HL-60/S4 (cell line): ENCODE data around the gene ARHGEF38.
"Not testable (repeated sequence)": the region's sequence is repeated elsewhere in the genome, so short reads cannot be mapped to it uniquely, and the experiment has no call there.

Experiments used
- in situ Hi-C: fragments of 300-500 bp; cut with MboI; formaldehyde crosslinking; loops from 2 replicates; pipeline ENCODE4 v1.14.3; 2022; ENCODE audit warnings: low sequenced_read_pairs

Gene ARHGEF38

DNA sequence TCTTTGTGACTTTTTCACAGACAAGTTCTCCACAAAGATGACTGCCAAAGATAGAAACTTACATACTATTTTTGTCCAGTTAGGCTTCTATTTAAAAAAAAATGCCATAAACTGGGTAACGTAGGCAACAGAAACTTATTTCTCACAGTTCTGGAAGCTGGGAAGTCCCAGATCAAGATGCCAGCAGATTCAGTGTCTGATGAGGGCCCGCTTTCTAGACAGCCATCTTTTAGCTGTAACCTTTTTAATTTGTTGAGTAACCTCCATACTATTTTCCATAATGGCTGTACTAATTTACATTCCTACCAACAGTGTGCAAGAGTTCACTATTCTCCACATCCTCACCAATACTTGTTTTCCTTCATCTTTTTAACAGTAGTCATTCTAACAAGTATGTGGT, 55.5 kb downstream of the ARHGEF38 start:
- in situ Hi-C loops = no loop called here

DNA sequence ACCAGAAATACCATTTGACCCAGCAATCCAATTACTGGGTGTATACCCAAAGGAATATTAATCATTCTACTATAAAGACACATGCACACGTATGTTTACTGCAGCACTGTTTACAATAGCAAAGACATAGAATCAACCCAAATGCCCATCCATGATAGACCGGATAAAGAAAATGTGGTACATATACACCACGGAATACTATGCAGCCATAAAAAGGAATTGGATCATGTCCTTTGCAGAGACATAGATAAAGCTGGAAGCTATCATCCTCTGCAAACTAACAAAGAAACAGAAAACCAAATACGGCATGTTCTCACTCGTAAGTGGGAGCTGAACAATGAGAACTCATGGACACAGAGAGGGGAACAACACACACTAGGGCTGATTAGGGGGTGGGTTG, 57.4 kb downstream of the ARHGEF38 start:
- in situ Hi-C loops = not testable (repeated sequence)

DNA sequence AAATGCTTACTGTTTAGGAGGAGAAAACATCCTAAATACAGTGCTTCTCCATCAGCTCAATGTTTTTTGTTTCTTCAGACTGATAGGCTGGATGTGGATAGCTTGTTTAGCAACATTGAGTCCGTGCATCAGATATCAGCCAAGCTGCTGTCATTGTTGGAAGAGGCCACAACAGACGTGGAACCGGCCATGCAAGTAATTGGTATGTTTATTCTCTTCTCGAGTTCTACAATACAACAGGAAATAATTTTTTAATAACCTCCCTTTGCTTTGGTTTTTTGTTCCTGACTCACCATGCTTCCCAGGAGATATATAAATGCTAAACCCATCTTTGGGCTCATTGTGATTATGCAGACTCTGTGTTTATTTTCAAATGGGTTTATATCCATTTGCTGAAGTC, 60.9 kb downstream of the ARHGEF38 start:
- in situ Hi-C loops = no loop called here

GRCh38 chr4:105619188-105619931, 66.9 kb downstream of the ARHGEF38 start:
- in situ Hi-C loops = no loop called here

- in situ Hi-C loops = no loop called here
Measured at GRCh38 chr4:105620640-105621323, 68.4 kb downstream of the ARHGEF38 start.

DNA sequence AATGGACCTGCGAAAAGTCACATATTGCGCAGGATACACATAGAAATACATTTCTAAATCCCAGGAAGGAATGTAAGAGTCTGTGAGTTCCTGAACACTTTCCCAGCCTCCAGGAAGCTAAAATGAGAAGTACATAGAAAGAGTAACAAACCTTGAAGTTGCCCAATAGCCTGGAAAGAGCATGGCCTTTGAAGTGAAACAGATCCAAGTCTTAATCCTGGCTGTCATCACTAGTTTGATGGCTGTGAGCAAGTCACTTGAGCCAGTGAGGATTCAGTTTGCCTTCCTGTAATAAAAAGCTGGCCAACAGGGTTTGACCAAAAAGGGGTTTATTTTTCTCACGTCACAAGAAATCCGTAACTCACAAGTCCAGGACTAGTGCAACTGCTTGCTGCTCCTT, 69.8 kb downstream of the ARHGEF38 start:
- in situ Hi-C loops = no loop called here

DNA sequence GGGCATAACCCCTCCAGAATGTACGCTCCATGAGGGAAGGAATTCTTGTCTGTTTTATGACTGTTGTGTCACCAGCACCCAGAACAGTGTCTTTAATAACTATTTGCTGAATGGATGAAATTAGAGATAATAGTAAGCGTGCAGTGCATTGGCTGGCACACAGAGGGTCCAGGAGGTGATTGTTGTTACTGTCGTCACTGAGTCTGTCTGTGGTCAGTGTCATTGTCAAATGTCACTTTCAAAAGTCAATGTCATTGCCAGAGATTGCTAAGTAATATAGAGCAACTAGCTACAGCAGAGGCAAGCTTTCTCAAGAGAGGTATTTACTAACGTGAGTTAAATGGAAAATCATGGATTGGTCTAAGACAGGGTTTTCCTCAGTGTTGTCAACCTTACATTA, 70.7 kb downstream of the ARHGEF38 start:
- in situ Hi-C loops = no loop called here

- in situ Hi-C loops = no loop called here
Measured at GRCh38 chr4:105624530-105624929, 72.1 kb downstream of the ARHGEF38 start.

- in situ Hi-C loops = no loop called here
Measured at GRCh38 chr4:105625214-105625613, 72.8 kb downstream of the ARHGEF38 start.

DNA sequence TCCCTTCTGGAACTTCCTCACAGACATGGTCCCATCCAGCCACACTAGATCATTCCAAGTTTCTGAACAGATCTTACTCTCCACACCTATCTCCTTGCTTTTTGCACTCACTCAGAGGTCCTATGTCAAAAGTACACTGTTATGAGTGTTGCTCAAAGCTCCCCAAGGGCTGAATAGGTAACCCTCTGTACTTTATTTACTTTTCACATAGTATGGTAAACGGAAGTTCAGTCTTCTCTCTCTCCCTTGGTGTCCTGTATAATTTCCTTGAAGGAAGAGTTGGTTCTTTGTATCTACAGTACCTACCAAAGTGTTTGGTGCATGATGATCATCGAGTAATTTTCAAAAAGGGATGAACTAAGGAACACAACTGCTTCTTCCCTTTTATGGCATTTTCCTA, 74.4 kb downstream of the ARHGEF38 start:
- in situ Hi-C loops = no loop called here

- in situ Hi-C loops = no loop called here
Measured at GRCh38 chr4:105627620-105628019, 75.2 kb downstream of the ARHGEF38 start.

- in situ Hi-C loops = no loop called here
Measured at GRCh38 chr4:105630670-105631655, 78.5 kb downstream of the ARHGEF38 start.

DNA sequence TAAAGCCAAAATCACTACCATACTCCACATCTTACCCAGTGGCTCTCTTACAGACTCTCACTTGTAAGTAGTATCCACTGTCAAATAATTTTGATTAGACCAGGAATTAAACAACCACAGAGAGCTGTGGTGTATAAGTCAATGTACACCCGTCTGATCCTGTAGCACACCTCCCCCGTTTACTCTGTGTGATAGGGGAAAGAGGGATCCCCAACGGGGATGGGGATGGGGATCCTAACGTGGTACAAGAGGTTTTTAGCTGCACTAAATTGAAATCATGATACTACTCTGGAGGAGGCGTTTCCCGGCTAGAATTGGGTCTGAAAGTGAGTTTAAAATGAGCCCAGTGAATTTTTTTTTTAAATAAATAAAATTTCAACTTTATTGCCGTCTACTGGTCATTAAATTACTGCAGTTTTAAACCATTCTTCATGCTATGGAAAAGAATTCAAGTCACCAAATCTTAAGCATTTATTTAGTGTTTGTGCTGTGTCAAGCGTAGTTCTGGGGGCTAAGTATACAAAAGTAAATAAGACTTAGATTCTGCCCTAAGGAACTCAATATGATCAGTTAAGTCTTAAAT, 79.5 kb downstream of the ARHGEF38 start:
- in situ Hi-C loops = no loop called here

DNA sequence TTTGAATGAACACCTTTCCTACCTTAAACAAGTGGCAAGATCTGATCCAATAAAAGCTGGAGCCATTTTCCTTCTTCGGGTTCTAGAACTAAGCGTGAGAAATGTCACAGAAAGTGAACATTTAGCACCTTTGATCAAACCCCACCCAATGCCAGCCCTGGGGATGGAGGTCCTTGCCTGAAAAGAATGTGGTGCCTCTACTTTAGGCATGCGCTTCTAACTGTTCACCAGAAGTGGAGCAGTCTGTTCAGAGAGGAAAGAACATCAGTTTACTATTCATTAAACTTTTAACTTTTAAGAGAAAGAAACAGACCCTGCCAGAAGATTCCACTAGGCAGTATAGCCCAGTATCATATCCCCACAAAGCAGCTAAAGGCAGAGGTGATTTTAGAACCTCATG, 80.2 kb downstream of the ARHGEF38 start:
- in situ Hi-C loops = no loop called here

DNA sequence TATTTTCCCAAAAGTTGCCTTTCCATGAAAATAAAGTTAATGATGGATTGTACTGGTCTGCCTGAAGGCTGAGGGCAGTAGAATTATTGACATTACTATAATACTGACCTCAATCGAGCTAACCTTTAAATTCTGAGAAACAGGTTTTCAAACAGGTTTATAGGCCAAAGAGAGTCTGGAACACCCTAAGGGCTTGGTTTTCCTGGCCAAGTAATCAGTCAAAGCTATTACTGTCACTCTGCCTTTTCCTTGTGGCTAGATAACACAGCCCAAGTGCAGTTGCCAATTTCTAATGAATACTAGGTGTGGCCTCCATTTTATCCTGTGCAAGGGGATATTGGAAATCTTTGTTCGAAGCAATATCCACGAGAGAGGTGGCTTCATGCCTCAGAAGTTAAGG, 80.8 kb downstream of the ARHGEF38 start:
- in situ Hi-C loops = no loop called here

- in situ Hi-C loops = no loop called here
Measured at GRCh38 chr4:105634402-105635080, 82.1 kb downstream of the ARHGEF38 start.

DNA sequence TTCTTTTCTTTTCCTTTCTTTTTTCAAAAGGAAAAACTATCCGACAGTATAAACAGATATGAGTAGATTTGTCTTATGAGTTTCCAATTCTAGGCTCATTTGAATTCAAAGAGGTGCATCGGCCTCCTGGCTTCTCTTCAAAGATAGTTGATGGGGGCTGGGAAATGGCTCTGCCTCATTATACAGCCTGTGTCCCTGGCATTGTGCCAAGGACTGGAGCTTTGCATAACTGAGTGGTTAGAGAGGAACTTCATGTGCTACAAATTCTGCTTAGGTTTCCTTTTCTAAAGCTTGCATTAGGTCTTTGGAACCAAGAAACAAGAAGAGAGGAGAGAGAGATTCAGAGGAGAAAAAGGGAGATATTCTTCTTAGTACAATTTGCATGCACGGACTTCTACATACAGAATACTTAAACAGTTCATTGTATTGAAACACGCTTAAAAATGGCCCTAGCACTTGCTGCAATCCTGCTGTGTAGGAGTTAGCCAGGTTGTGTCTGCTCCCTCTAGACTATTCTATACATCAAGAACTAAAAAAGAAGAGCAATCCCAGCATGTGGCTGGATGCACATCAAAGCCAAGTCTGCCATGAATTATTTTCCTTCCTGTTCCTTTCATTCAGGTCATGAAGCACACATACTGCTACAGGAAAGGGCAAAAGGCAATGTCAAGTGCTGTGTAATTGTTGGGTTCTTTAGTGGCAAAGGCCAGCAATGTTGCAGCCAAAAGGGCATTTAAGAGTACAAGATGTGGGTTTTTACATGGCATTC, 85.2 kb downstream of the ARHGEF38 start:
- in situ Hi-C loops = no loop called here

- in situ Hi-C loops = no loop called here
Measured at GRCh38 chr4:105641845-105642244, 89.4 kb downstream of the ARHGEF38 start.

DNA sequence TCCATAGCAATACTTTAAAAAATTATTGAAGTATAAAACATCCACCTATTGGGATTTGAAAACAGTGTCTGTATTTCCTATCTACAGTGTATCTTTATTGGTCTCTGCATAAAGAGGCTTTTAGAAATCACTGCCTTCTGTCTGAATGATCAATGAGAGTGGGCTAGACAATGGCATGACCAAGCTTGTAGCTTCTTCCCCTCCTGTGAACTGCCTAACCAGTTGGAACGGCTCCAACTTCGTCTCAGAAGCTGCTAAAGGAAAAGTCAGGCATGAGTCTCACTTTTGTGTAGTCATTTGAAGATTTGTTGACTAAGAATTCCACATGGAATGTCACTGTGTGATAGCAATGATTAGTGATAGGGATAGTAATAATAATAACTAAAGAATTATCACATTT, 91.8 kb downstream of the ARHGEF38 start:
- in situ Hi-C loops = no loop called here

GRCh38 chr4:105645440-105645839, 93.0 kb downstream of the ARHGEF38 start:
- in situ Hi-C loops = no loop called here
